Measurements from ENCODE around the gene THSD7B.
"Not testable (repeated sequence)": the region's sequence is repeated elsewhere in the genome, so short reads cannot be mapped to it uniquely, and the experiment has no call there.

THSD7B gene

DNA sequence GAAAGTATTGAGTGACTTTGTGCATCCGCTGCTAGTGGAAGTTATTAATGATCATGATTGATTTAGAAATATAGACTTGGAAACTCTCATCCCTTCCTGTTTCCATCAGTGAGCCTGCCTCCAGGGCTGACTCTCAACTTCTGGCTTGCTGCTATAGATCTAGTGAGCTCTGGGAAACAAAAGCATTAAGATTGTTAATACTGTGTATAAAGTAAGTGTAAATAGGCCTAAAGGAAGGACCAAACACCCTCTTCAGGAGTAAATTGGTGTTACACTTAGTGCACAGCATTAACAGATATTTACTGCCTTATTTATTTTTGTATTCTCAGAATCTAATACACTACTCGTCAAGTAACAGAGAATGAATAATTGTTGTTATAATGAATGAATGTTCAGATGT, 285.6 kb downstream of the THSD7B start:
- no peak for DNase-seq

DNA sequence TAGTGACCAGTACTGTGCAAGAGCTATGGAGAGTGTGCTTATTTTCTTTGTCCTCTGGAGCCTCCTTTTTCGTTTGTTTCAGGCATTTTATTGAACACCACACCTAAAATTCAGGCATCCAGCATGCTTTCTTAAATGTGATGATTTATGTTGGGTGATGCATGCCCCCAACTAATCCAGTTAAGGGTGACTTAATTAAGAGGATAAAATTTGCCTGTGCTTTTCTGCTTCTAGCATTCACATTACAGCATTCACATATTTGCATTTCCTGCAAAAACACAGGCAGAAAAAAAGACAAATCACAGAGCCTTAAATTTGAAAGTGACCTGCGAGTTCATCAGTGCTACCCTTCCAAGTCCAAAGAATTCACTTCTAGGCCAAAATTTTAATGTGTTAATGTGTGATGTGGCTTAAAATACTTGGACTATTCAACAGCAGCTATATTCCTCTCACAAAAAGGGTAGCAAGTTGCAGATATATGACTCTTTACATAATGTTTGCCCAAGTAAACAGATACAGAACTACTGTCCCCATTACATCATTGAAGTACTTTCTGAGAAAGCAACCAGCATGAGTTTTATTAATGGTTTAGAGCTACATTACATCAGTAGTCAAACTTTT, 286.5 kb downstream of the THSD7B start:
- DNase-seq, result no peak

DNA sequence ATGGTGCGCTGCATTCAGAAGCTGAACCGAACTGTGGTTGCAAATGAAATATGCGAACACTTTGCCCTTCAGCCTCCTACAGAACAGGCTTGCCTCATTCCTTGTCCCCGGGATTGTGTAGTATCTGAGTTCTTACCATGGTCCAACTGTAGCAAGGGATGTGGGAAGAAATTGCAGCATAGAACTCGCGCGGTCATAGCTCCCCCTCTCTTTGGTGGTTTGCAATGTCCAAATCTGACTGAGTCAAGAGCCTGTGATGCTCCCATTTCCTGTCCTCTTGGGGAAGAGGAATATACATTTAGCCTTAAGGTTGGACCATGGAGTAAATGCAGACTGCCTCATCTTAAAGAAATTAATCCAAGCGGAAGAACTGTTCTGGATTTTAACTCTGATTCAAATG, 291.4 kb downstream of the THSD7B start:
- no peak for DNase-seq

DNA sequence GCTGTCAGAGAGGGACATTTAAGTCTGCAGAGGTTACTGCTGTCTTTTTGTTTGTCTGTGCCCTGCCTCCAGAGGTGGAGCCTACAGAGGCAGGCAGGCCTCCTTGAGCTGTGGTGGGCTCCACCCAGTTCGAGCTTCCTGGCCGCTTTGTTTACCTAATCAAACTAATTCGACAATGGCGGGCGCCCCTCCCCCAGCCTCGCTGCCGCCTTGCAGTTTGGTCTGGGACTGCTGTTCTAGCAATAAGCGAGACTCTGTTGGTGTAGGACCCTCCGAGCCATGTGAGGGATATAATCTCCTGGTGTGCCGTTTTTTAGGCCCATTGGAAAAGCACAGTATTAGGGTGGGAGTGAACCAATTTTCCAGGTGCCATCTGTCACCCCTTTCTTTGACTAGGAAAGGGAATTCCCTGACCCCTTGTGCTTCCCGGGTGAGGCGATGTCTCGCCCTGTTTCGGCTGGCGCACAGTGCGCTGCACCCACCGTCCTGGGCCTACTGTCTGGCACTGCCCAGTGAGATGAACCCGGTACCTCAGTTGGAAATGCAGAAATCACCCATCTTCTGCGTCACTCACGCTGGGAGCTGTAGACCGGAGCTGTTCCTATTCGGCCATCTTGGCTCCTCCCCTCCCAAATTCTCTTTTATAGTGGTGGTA, 310.9 kb downstream of the THSD7B start:
- DNase-seq, result not testable (repeated sequence)

DNA sequence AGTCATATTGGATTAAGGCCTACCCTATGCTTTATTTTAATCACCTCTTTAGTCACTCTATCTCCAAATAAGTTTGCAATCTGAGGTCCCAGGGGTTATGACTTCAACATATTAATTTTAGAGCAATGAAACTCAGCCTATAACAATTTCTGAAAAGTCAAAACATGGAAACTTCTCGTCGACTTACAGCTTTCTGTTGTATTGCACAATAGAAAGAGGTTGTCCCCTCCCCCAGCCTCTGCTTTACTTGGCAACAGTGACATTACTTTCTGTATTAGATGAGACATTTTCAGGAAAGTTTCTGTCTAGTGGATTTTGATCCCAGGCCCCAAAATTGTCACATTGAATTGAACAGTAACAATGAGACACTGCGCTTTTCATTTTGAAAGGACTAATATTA, 326.4 kb downstream of the THSD7B start:
- DNase-seq, result no peak

DNA sequence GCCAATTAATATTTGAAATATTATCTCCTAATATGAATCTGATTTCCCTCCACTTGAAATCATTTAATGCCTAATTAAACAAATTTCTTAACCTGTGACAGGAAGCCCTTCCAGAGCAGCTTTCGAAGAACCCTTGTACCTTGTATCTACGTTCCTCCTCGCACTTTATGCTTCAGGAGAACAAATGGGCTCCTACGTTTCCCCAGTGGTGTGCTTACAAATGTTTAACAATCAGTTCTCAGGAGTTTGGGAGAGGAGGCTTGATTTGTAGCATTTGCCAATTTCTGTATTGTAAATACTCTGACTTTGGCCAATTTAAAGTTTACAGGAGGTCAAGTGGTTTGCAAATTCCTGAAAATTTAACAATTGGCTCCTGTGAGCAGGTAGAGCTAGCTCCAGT, 327.8 kb downstream of the THSD7B start:
- DNase-seq, result no peak

DNA sequence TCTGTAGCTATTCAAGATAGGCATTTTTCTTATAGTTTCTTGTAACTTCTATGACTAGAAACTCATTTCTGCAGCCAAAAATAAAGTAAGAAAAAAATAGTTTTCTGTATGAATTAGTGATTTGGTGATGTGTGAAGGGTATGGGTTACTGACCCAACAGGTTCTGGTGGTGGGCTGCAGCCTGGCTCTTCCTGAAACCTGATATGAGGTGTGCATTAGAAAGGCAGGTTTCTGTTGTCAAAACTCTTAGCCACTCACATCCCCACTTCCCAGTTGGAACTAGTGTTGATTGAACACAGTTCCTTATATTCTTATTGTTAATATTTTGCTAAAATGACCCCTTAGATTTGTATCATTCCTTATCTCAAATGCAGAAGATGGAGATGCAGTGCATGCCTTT, 330.8 kb downstream of the THSD7B start:
- no peak for DNase-seq

DNA sequence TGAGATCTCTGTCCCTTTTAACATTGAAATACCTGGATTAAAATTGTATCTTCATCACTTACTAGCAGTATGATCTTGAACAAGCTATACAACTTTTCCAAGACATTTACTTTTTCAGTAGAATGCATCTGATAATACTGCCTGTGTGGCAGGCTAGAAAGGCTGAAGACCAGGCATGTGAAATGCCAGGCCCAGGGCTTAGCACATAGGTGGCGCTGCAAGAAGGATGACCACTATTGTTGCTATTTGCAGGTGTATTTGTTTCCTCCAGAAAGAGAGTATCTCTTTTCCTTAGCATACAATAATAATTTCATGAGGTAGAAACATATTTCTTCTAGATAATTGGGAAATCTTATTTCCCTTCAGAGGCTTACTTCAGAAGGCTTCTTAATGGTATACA, 331.3 kb downstream of the THSD7B start:
- DNase-seq, result no peak

DNA sequence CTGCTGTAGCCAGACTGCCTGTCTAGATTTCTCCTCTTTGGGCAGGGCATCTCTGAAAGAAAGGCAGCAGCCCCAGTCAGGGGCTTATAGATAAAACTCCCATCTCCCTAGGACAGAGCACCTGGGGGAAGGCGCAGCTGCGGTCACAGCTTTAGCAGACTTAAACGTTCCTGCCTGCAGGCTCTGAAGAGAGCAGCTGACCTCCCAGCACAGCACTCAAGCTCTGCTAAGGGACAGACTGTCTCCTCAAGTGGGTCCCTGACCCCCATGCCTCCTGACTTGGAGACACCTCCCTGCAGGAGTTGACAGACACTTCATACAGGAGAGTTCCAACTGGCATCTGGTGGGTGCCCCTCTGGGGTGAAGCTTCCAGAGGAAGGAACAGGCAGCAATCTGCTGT, 336.5 kb downstream of the THSD7B start:
- DNase-seq, result not testable (repeated sequence)

DNA sequence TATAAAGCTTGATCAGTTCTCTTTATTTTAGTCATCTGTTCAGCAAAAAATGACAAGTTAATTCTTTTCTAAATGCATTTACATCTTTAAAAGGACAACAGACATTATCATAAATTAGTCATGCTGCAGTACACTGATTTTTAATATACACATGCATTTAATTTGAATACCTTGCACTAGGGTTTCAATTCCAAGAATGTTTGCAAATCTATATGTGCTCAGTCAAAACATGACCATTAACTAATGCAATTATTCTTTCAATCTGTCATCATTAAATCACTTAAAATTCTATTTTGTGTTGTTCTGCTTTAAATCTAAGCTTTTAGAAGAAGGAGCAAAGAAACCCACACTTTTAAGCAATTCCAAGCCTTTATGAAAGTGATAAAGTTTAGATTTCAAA, 342.6 kb downstream of the THSD7B start:
- DNase-seq, result no peak

DNA sequence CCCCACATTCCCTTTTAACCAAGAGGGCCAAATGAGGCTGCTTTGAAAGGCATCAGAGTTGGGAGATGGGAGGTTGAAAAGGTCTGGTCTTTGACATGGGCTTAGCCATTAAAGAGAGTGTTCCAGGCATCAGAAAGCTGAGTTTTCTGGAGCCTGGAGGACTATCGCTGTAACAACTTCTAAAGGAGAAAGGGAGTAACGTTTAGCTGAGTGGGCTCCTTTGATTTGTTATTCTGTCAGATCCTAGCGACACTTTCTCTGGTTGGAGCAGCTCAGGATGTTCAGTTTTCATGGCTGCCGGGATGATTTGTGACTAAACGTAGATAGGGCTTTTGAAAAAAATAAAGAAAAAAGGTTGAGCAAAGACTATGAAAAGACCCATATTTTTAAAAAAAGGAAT, 346.6 kb downstream of the THSD7B start:
- no peak for DNase-seq

DNA sequence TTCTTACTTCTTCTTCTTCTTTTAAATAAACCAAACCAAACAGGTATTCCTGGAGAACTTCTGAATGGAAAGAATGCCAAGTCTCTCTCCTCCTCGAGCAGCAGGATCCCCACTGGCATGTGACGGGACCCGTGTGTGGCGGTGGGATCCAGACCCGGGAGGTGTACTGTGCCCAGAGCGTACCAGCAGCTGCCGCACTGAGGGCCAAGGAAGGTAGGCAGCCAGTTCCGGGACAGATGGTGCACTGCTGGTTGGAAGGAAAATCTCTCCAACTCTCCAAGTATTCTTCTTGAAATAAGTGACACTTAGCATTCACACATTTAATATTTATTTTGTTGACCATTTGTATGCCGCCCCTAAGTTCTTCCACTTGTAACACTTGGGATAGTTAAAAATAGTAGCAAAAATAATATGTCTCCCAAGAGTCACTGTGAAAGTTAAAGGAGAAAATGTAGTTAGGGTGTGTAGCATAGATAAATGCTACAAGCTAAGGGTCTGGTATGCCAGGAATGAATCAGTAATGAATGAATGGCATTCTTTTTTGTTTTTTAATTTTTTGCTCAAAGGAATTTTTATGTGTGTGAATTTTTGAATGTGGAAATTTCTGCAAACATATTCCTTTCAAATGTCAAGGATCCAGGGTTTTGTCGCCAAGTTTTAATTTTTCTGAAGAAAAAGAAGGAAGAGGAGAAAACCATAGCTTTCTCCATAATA, 349.9 kb downstream of the THSD7B start:
- no peak for DNase-seq

DNA sequence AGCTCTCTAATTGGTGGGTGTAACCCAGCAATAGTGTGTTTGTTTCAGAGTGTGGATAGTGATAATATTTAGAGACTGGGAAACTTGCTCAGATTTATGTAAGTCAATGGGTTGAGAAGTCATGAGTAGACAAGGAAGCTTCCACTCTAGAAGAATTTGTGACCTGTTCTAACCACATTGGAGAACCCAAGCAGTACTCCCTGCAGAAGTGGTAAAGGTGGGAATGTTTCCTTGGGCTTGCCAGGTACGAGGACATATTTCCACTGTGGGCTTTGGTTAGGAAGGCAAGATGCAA, 350.4 kb downstream of the THSD7B start:
- no peak for DNase-seq

DNA sequence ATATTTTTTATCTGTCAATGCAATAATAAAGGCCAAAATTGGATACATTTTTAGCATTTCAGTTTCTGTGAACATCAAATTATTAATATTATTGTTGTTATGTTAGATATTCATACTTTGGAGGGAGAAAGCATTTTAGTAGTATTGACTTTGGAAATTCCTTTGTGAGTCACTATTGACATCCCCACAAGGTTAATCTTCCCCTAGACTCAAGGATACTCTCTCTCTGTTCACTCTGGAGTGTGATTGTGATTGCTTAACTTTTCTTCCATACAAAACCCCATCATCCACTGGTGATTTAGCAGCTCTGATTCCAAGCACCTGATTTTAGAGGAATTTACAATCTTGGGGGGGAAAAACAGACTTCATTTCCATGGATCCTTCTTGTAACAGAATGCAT, 352.0 kb downstream of the THSD7B start:
- no peak for DNase-seq

DNA sequence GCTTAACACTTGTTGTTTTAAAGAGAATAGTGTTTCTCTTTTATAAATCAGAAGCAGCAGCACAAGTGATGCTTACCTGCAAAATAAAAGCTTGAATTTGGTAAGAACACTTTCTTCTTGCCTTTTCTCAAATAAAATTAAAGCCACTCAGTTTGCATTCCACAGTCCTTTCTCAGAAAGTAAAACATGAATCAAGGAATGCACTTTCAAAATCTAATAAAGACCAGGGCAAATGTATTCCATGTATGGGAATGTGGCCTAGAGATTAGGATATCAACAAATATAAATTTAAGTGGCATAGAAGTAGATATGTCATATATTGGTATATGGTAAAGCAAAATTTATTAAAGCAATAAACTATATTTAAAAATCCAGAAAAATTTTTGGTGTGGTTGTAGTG, 352.8 kb downstream of the THSD7B start:
- DNase-seq, result no peak

DNA sequence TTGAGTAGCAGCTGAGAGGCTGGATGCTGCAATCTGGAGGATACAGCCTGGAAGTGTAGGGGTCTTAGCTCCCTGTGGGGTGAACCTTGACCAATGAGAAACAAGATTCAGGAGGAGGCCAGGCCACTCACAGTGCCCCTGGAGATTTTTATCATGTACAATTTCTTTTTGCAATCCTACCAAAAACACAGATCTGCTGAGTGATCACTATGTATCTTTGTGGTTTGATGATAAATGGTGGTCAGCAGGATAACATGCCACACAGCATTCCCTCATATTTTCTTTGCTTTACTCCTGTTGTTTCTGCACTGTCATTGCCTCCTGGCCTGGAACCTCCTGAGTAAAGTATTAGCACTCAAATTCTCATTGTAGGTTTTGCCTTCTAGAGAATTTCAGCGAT, 357.9 kb downstream of the THSD7B start:
- DNase-seq, result no peak

DNA sequence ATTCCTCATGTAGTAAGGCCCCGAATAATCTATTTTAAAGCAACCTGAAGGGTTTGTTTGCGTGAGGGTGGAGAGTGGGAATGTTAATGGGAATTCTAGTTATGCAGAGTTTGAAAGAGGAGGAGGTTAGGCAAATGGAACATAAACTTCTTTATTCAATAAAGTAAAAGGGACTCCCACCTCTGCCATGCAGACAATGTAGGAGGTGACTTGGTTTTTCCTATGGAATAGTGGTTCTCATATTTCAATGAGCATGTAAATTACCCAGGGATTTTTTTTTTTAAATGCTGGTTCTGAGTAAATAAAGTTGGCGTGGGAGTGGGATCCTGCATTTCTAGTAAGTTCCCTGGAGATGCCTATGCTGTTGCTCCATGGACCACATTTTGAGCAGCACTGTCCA, 367.9 kb downstream of the THSD7B start:
- no peak for DNase-seq

DNA sequence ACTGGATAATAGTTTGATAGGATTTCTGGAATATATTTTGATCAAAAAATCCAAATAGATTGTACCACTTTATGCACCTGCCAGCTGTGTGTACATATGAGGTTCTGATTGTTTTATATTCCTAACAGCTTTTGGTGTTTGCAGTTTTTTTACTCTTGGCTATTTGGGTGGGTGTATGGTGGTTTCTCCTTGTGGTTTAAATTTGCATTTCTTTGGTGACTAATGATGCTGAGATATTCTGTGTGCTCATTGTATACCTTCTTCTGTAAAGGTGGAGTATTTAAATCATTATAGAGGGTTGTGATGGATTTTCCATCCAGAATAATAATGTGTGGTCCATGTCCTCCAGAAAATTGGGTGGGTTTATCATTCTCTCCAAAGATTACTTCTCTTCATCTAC, 372.9 kb downstream of the THSD7B start:
- DNase-seq, result no peak

DNA sequence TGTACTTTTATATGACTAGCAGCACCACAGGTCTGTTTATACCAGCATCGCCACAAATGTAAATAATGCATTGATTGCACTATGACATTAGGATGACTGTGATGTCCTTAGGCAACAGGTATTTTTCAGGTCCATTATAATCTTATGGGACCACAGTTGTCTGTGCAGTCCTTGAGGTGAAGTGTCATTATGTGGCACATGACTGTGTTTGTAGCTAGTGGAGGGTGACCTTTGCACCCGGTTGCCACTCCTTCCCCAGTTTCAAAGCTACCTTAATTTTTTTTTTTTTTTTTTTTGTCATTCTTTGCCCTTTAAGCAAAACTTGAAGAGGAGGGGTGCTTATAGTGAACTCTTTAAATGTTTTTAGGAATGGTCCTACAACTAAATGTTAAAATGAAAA, 386.4 kb downstream of the THSD7B start:
- no peak for DNase-seq

DNA sequence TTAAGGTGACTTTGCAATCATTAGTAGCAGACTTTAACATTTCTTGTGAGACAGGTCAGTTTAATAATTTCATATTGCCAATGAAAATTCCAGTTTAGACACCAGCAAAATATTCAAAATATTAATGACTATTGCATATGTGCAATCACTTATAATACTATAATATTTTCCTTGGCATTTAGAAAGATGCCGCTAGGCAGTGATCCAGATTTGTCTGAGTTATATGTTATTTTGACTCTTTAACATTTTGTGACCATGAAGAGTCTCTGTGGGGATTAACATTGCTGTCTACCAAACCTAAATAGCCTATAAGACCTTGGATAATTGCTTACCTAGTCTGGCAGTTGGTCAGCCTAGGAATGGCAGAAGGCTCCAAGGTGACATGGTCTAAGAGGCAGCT, 389.6 kb downstream of the THSD7B start:
- DNase-seq, result no peak

DNA sequence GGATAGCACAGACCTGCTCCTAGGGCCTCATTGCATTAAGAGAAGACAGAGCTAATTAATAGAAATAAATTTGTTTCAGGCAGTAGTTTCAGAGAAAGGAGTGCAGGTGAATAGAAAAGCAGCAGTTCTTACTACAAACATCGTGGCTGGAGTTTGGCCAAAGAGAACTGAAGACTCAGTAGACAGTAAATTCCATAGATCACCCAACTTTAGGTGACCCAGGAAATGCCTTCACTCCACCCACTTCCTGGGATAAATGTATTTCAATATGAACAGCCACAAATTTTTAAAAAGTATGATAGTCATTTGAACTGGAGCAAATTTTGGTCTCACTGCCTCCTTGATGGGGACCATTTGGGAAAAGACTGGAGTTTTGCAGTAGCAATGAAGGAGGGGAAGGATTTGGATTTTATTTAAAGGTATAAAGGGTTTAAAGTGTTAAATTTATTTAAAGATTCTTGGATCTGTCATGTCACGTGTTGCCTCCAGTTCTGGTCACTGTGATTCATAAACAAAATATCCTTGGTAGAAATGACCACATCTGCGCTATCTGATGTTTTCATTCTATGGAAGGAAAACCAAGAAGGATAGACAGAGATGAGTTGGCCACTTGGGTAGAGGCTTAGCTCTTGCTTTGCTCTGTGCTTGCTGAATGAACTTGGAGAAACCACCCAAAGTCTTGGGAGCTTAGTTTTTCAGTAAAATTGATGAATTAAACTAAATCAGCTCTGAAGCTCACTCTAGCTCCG, 390.2 kb downstream of the THSD7B start:
- no peak for DNase-seq

DNA sequence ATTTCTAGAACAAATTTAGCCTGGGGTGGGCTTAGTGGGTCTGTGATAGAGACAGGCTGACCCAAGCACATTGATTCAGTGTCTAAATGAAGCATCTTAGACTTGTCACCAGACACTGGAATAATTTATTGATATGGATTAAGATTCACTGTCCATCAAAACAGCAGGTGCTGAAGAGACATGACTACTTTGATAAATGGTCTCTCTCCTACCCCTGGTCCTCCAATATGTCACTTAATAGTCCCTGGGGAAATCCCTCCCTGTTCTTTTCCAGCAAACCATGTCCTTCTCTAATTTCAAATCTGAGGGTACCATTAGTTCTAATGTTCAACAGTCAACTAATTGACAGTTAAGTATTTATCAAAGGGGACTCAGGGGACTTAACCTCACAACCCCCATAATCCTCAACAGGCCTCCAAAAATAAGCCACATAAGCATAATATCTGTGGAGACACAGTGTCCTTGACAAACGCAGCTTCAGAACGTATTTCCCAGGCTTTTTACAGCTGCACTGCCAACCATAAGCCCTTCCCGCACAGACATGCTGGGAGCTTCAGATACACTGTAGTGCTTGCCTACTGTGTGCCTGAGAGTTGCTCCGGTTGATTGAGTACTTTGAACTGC, 391.0 kb downstream of the THSD7B start:
- DNase-seq, result no peak

DNA sequence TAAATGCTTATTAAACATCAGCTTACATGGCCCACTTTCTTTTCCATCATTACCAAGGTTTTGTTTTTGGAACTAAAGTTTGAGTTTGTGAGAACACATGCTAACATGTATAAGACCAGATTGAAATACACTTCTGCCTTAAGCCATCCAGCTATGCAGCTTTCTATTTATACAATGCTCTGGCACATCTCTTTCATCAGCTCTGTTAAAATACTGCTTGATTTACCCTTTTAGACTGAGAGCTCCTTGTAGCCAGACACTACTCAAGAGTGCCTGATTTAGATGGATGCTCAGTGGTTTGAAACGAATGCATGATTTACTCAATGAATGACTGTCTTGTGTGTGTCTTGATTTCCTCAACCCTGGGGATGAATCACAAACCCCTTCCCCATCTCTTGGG, 392.5 kb downstream of the THSD7B start:
- no peak for DNase-seq

Measured in C1 segment of cervical spinal cord (tissue), 14 donors.